Bronchus fibroblast of lung (primary cell): ENCODE data around the gene OR11H12. TPM values are rescaled to one million over a fixed set of nuclear protein-coding genes. Genes with fewer than 3 reads are reported as not detected.

ENCODE experiments used
- total RNA-seq: library from RNA; depleted of rRNA; stranded (reverse); fragments of >200 nt; gene quantifications from 2 replicates; pipeline ENCODE4 v1.2.3, GENCODE V29; 2015

The OR11H12 gene, protein sequence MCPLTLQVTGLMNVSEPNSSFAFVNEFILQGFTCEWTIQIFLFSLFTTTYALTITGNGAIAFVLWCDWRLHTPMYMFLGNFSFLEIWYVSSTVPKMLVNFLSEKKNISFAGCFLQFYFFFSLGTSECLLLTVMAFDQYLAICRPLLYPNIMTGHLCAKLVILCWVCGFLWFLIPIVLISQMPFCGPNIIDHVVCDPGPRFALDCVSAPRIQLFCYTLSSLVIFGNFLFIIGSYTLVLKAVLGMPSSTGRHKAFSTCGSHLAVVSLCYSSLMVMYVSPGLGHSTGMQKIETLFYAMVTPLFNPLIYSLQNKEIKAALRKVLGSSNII
- not detected in 2 replicates for total RNA-seq

DNA sequence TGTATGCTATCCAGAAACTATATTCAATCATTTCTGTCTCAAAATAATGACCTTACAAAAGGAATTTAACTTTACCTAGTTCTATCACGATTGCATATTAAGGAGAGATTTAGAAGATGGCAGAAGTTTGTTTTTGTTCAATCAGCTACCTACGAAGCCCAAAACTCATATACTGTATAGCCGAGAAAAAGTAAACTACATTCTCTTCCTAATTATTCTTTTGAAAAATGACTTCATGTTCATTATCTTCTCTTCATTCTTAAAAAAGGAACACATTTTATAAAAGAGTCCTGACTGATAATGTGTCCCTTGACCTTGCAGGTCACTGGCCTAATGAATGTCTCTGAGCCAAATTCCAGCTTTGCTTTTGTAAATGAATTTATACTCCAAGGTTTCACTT lies at the start of gene OR11H12:
TSS of gene OR11H12 (plus strand) at position 301 of the 400 bp plus-strand sequence. CDS start at position 301, 0 bp downstream.

